ENCODE measurements around the gene RARS2.

Gene RARS2

DNA sequence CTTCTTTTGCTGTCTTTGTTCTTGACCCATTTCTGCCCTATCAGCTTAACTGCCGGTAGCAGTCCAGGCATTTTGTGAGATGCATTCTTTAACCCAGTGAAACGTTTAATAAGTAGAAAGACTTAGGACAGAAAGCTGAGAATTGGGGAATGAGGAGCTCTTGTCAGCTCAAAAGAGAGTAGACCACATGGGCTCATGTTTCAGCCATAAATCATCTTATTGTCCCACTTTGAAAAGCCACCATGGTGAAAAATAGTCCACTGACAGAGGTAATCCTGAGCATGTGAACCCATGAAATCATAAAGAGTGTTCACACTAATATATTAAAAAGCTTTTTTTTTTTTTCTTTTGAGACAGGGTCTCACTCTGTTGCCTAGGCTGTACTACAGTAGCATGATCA lies 16.4 kb upstream of the RARS2 start:
- POLR2A ChIA-PET (ENCODE audit: low non-redundant PET) = no interaction called here
- DNase-seq (ENCODE audit: low spot score) = no peak
- CTCF ChIA-PET = interaction anchor here (0.6 to 0.7 kb wide), 2 partner anchors 11 to 37 kb away, joined by 3 read pairs; no protein-coding TSS in a partner anchor
- no peak overlapping the region for H3K27ac ChIP-seq
- TF ChIP-seq, protein P1, sequence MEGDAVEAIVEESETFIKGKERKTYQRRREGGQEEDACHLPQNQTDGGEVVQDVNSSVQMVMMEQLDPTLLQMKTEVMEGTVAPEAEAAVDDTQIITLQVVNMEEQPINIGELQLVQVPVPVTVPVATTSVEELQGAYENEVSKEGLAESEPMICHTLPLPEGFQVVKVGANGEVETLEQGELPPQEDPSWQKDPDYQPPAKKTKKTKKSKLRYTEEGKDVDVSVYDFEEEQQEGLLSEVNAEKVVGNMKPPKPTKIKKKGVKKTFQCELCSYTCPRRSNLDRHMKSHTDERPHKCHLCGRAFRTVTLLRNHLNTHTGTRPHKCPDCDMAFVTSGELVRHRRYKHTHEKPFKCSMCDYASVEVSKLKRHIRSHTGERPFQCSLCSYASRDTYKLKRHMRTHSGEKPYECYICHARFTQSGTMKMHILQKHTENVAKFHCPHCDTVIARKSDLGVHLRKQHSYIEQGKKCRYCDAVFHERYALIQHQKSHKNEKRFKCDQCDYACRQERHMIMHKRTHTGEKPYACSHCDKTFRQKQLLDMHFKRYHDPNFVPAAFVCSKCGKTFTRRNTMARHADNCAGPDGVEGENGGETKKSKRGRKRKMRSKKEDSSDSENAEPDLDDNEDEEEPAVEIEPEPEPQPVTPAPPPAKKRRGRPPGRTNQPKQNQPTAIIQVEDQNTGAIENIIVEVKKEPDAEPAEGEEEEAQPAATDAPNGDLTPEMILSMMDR (conservative IDR thresholded peaks at IDR 0.05; ENCODE audit: low read depth) = no peak

GRCh38 chr6:87600576-87600975 lies 10.8 kb upstream of the RARS2 start:
- POLR2A ChIA-PET (ENCODE audit: low non-redundant PET) = no interaction called here
- CTCF ChIA-PET = no interaction called here

GRCh38 chr6:87590990-87591389 lies 1.2 kb upstream of the RARS2 start:
- no peak for DNase-seq (ENCODE audit: low spot score)
- POLR2A ChIA-PET (ENCODE audit: low non-redundant PET) = interaction anchor here (0.8 kb wide), 1 partner anchor 338 kb away, joined by 3 read pairs; no protein-coding TSS in a partner anchor
- TF ChIP-seq, protein P1 (conservative IDR thresholded peaks at IDR 0.05; ENCODE audit: low read depth) = no peak
- no peak overlapping the region for H3K27ac ChIP-seq
- CTCF ChIA-PET = interaction anchor here (0.6 kb wide), 1 partner anchor 242 kb away, joined by 4 read pairs; no protein-coding TSS in a partner anchor

More at GRCh38 chr6:87600576-87600975, 10.8 kb upstream of the RARS2 start:
- no peak overlapping the region for H3K27ac ChIP-seq
- no peak for DNase-seq (ENCODE audit: low spot score)
- TF ChIP-seq, protein P1 (conservative IDR thresholded peaks at IDR 0.05; ENCODE audit: low read depth) = no peak

- DNase-seq (ENCODE audit: low spot score) = no peak
- H3K27ac ChIP-seq = peak overlapping the region; percentile 67
- POLR2A ChIA-PET (ENCODE audit: low non-redundant PET) = no interaction called here
- CTCF ChIA-PET = no interaction called here
- TF ChIP-seq, protein P1 (conservative IDR thresholded peaks at IDR 0.05; ENCODE audit: low read depth) = no peak
Measured at GRCh38 chr6:87590417-87590880, 662 bp upstream of the RARS2 start.

DNA sequence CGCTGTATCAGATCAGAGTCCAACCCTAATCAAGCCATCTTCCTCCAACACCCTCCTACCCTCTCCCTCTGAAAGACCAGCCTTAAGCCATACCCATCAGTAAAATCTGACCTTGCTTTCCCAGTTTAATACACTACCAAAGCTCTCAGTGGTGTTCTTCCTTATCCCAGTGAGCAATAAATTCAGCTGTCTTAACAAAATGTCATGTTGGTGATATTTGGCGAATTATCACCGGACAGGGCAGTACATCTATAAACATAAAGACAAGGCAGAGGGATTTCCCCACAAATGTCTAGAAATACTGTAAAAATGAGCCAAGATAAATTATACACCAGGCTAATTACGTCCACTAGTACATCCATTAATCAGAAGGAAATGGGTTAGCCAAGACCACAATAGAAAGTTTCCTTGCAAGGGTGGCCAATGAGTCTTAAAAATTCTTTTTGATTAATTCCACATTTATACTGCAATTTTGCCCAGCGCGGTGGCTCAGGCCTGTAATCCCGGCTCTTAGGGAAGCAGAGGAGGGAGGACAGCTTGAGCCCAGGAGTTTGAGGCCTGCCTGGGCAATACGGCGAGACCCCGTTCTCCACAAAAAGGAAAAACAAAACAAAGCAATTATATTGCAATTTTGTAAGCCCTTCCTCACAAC lies 905 bp downstream of the RARS2 start:
- CTCF ChIA-PET = interaction anchor here (0.7 kb wide), 1 partner anchor 1784 kb away, joined by 4 read pairs; no protein-coding TSS in a partner anchor
- peak overlapping the region; percentile 67 for H3K27ac ChIP-seq

GRCh38 chr6:87586371-87587077 lies 3.3 kb downstream of the RARS2 start:
- no peak for DNase-seq (ENCODE audit: low spot score)
- CTCF ChIA-PET = interaction anchor here (0.6 kb wide), 1 partner anchor 138 kb away, joined by 3 read pairs; no protein-coding TSS in a partner anchor
- no peak overlapping the region for H3K27ac ChIP-seq
- POLR2A ChIA-PET (ENCODE audit: low non-redundant PET) = no interaction called here
- TF ChIP-seq, protein P1 (conservative IDR thresholded peaks at IDR 0.05; ENCODE audit: low read depth) = no peak

More for the DNA sequence above, 905 bp downstream of the RARS2 start:
- TF ChIP-seq, protein P1 (conservative IDR thresholded peaks at IDR 0.05; ENCODE audit: low read depth) = no peak
- POLR2A ChIA-PET (ENCODE audit: low non-redundant PET) = no interaction called here
- no peak for DNase-seq (ENCODE audit: low spot score)

Data from RWPE1 (cell line).